ENCODE measurements around the gene APBB2.

Gene APBB2

DNA sequence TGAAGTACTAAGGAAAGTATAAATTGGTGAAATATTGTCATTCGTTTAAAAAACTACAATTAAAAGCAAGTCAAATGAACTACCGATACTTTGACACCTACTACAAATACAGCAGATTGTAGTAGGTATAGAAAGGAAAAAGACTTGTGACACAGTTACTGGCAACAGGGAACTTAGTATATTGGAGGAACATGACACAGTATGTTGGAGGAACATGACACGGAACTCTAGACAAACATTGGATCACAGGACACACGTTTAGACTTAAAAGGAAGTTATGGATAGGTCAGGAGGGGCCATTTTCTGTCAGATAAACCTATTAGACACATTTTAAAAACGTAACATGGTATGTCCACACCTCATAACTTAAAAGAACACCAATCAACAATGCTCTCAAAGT lies 132.5 kb downstream of the APBB2 start:
- TF ChIP-seq CTCF (IDR thresholded peaks at IDR 0.05; ENCODE audit: low read depth, low read length) = no peak
- H3K4me3 ChIP-seq (ENCODE audit: low read depth, low read length) = no peak overlapping the region

- H3K4me3 ChIP-seq (ENCODE audit: low read depth, low read length) = no peak overlapping the region
- TF ChIP-seq CTCF (IDR thresholded peaks at IDR 0.05; ENCODE audit: low read depth, low read length) = no peak
Observed at GRCh38 chr4:41080976-41081375, 133.4 kb downstream of the APBB2 start.

- H3K4me3 ChIP-seq (ENCODE audit: low read depth, low read length) = no peak overlapping the region
- TF ChIP-seq CTCF (IDR thresholded peaks at IDR 0.05; ENCODE audit: low read depth, low read length) = no peak
Observed at GRCh38 chr4:41079881-41080560, 134.3 kb downstream of the APBB2 start.

DNA sequence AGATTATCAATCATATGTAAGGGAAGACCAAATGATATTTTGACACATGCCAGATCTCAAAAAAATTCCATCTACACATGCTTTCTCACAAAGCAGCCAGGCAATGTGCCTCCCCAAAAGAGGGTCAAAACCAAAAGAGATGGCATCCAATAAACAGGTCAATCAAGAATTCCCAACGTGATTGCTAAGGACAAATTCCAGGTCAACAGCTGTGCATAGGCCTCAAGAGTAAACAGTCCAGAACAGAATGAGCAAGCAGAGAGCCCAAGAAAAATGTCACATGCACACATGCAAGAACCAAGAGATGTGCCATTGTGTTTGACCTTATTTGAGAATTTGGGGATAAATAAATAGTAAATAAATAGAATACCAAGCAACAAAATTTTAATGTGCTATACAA lies 136.7 kb downstream of the APBB2 start:
- TF ChIP-seq CTCF (IDR thresholded peaks at IDR 0.05; ENCODE audit: low read depth, low read length) = no peak
- H3K4me3 ChIP-seq (ENCODE audit: low read depth, low read length) = no peak overlapping the region

DNA sequence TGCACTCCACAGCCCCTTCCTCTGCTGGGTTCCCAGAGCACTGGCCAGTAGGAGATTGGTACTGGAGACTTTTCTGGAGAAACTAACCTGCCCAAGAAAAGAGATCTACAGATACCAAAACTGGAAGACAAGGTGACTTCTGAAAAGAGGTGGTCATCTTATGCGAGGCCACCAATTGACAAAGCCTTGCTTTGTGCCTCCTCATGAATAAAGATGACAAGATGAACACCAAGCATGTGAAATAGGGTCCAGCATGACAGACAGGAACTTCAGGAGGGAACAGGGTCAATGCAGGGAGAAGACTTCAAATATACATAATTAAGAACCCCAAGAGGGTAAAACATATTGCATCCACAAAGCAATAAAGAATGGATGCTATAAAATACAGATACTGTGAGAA lies 137.9 kb downstream of the APBB2 start:
- no peak for TF ChIP-seq CTCF (IDR thresholded peaks at IDR 0.05; ENCODE audit: low read depth, low read length)
- no peak overlapping the region for H3K4me3 ChIP-seq (ENCODE audit: low read depth, low read length)

DNA sequence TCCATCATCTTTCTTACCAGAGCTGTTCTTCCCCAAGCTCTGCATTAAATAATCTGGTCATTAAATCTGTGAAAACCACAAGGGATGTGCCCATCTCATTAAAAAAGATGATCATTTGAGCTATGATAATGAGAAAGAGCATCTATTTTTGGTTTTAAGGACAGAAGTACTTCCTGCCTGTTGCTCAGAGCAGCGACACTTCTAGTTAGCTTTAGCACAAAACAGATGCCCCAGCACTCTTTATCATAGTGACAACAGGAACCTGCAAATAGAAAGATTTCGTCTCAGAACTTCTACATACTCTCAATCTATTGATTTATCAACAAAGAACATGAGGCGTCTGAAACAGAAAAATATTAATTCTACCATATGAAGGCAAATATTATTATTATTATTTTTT lies 140.1 kb downstream of the APBB2 start:
- H3K4me3 ChIP-seq (ENCODE audit: low read depth, low read length) = no peak overlapping the region
- TF ChIP-seq CTCF (IDR thresholded peaks at IDR 0.05; ENCODE audit: low read depth, low read length) = no peak

DNA sequence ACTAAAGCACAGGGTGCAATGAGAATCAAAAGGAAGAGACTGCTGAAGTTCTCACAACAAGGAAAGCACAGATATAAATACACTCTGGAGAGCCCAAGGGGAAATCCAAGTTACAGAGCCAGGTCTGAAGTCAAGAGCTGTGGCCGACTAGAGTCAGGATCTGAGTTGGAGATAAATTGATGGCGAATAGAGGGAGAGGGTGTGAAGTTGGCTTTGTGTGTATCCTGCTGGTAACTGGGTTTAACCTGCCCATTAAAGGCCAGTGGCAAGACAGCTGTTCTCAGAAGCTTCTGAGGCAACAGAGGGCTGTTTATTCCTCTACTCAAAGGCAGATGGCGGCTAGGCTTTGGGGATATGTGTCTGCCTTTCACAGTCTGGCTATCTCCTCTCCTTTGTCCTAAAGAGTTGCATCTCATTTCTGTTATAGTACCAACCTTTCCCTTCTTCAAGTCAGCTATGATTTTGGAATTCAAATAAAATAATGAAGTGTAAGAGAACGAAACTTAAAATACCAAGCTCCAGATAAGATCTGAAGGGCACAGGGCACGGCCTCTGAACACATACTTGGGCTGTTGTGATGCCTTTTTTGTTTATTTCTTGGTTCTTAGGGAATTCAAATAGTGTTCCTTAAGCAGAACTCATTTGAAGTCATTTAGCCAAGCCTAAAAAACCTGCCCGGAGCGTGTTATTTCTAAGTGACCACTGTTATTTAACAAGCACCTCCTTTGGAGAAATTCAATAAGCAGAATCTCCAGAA lies 142.1 kb downstream of the APBB2 start:
- no peak overlapping the region for H3K4me3 ChIP-seq (ENCODE audit: low read depth, low read length)
- no peak for TF ChIP-seq CTCF (IDR thresholded peaks at IDR 0.05; ENCODE audit: low read depth, low read length)

Measured in WI38 (cell line).